Mesothelial cell of epicardium (in vitro differentiated cells): Measurements from ENCODE around the gene TSPAN18. TPM values are rescaled to one million over a fixed set of nuclear protein-coding genes. Genes with fewer than 3 reads are reported as not detected.

Experiments
- DNase-seq, 2 experiments: peaks; one replicate each; pipeline ENCODE4 v3.0.0; 2021; ENCODE audit warnings: low spot score in 2 of 2; ENCODE audit not compliant: unreplicated experiment in 2 of 2
- H3K27ac Mint-ChIP-seq: 2 replicates; pipeline ENCODE4 v1.8.0; 2021; ENCODE audit warnings: mixed read lengths
- H3K27me3 Mint-ChIP-seq: 2 replicates; pipeline ENCODE4 v1.8.0; 2021; ENCODE audit warnings: low read depth, mixed read lengths
- H3K36me3 Mint-ChIP-seq: 2 replicates; pipeline ENCODE4 v1.8.0; 2021; ENCODE audit warnings: mixed read lengths
- H3K4me1 Mint-ChIP-seq: 2 replicates; pipeline ENCODE4 v1.8.0; 2021; ENCODE audit warnings: mixed read lengths
- H3K4me3 Mint-ChIP-seq: 2 replicates; pipeline ENCODE4 v1.8.0; 2021; ENCODE audit warnings: mild to moderate bottlenecking, moderate library complexity, mixed read lengths
- H3K9me3 Mint-ChIP-seq: 2 replicates; pipeline ENCODE4 v1.8.0; 2021; ENCODE audit warnings: mixed read lengths
- CTCF ChIP-seq: fragments of 200-600 bp; sonication (generic); IDR thresholded peaks from one replicate; pipeline ENCODE4 v1.5.0; 2021; ENCODE audit warnings: antibody characterized with exemption; ENCODE audit not compliant: unreplicated experiment
- total RNA-seq: library from RNA; stranded (reverse); gene quantifications from 3 replicates; pipeline ENCODE4 v1.2.1, GENCODE V29; 2021

TSPAN18 gene
- total RNA-seq, 1 donor from 2014 or later, result 47.4 TPM

GRCh38 chr11:44978274-44978960 lies 251.7 kb downstream of the TSPAN18 start:
- no peak for DNase-seq
- Mint-ChIP-seq H3K36me3 (no peaks in the 10 kb centered on the region), H3K27me3 (no peaks in the 10 kb centered on the region), H3K4me1 (peaks cover 4% of the 10 kb centered on the region), H3K4me3 (no peak overlapping the region), H3K27ac (no peak overlapping the region), H3K9me3 (no peaks in the 10 kb centered on the region)
- TF ChIP-seq CTCF, result no peak

- DNase-seq, result no peak
- TF ChIP-seq CTCF, result no peak
- H3K27me3 Mint-ChIP-seq, result no peaks in the 10 kb centered on the region
- no peak overlapping the region for H3K27ac Mint-ChIP-seq
- no peak overlapping the region for H3K4me3 Mint-ChIP-seq
- H3K9me3 Mint-ChIP-seq, result no peaks in the 10 kb centered on the region
- H3K36me3 Mint-ChIP-seq, result no peaks in the 10 kb centered on the region
- H3K4me1 Mint-ChIP-seq, result peaks cover 4% of the 10 kb centered on the region
Measured at GRCh38 chr11:44978961-44979331, 252.2 kb downstream of the TSPAN18 start.

GRCh38 chr11:44979543-44980399 lies 253.0 kb downstream of the TSPAN18 start:
- Mint-ChIP-seq H3K4me1 (peaks cover 4% of the 10 kb centered on the region), H3K4me3 (no peak overlapping the region), H3K27me3 (peaks cover 2% of the 10 kb centered on the region), H3K36me3 (no peaks in the 10 kb centered on the region), H3K9me3 (no peaks in the 10 kb centered on the region), H3K27ac (no peak overlapping the region)
- no peak for TF ChIP-seq CTCF
- no peak for DNase-seq

- no peak overlapping the region for H3K27ac Mint-ChIP-seq
- H3K36me3 Mint-ChIP-seq, result no peaks in the 10 kb centered on the region
- TF ChIP-seq CTCF, result no peak
- peaks cover 4% of the 10 kb centered on the region for H3K4me1 Mint-ChIP-seq
- DNase-seq, result no peak
- no peaks in the 10 kb centered on the region for H3K9me3 Mint-ChIP-seq
- H3K4me3 Mint-ChIP-seq, result no peak overlapping the region
- H3K27me3 Mint-ChIP-seq, result peaks cover 6% of the 10 kb centered on the region
Measured at GRCh38 chr11:44980533-44981427, 254.0 kb downstream of the TSPAN18 start.

Other genes with a start within 250 kb of the TSPAN18 start
- gene CD82, start 161.3 kb upstream of the TSPAN18 start, total RNA-seq, result 10.6 to 11.8 TPM (median 11.2 TPM) in 3 replicates
- gene TP53I11, start 223.9 kb downstream of the TSPAN18 start, total RNA-seq, result 71.0 to 81.0 TPM (median 73.1 TPM) in 3 replicates